Activated CD4-positive, alpha-beta T cell treated with anti-CD3 and anti-CD28 coated beads for 48 hours (primary cell): Measurements from ENCODE around the gene TWF2.

Experiments
- DNase-seq: peaks from one replicate; pipeline ENCODE4 v3.0.0-alpha.2; 2020

The TWF2 gene

DNA sequence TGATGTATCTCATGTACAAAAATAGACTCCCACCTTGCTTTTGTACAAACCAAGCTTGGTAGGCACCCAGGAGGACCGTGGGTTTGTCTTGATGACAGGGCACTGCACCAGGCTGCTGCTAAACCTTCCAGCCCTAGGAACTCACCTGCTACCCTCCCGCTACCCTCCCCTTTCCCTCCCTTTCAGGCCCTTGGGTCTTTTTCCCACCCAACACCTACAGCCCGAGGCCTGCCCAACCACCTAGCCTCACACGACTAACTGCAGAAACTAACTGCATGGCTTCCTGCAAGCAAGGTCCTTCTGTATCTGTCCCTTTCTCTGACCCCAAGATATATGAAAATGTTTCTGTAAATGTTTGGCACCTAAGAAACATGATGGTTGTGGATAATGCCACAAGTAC, 17.7 kb upstream of the TWF2 start:
- no peak for DNase-seq

DNA sequence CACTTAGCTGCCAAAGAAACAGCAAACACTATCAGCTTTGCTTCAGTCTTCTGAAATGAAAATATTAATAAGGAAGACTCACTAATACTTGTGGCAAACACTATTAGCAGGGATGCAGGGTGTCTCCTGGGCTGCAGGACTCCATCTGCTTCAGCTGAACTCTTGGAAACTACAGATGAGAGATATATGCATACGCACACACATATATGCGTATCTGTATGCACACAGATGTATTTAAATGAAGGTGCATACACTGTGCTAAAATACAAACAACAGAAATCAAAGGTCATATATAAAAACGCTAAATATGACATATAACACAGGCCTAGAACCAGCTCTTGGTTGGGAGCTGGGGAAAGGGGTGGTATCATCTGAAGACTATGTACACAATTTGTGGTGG, 17.2 kb upstream of the TWF2 start:
- DNase-seq = no peak

DNA sequence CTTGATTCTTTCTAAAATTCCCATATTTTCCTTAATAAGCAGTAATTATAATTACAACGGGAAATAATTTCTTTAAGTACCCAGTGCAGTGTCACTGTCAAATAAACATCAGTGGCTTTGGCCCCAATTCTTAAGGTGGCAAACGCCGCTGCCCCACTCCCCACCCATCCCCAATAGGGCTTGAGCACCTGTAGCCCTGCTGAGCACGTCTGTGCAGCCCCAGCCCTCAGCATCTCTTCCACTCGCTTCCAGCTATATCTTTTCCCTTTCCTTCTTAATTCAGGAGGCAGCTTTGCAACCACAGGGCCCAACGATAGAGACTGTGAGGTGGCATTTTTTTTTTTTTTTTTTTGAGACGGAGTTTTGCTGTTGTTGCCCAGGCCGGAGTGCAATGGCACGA, 15.7 kb upstream of the TWF2 start:
- no peak for DNase-seq

DNA sequence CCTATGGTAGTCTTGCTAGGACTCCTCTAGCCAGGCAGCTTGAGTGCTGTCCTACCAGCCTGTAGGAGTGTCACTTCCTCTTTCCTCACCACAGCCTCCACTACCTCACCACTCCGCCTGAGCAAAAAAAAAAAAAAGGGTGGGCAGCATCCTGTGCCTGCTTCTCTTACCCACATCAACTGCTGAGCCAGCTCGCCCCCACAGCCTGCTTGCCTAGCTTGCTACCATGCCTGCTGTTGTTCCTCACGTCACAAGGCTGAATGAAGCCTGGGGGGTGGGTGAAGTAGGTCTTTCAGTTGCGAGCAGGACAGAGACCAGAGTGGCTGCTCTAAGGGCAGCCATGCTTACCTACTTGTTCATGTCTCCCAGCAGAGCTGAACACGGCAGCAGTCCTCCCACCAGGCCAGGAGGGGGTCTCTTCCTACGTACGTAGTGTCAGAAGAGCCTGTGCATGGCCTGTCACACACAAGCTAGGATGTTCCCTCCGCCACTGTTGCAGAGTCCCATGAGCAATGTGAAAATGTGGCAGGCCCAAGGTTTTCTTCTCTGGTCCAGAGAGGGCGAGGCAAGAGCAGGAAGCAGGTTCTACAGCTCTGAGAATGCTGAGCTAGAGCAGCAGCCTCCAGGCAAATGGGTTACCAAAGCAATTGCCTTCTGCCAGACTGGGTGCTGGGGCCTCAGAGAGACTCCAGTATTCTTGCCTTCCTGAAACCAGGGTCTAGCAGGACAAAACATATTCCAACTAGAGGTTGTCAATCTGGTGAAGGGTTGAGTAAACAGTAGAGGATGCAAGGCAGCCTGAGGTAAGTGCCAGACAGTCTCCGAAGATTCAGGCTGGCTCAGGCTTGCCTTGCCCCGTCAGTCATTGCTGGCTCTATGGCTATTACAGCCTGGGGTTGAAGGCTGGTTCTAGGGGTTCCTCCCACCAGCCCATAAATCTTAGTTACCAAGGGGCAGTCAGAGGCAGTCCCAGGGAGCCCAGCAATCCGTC, 14.7 kb upstream of the TWF2 start:
- peak; percentile 86 for DNase-seq

- no peak for DNase-seq
These were observed 11.2 kb upstream of the TWF2 start for GRCh38 chr3:52250122-52250521.

DNA sequence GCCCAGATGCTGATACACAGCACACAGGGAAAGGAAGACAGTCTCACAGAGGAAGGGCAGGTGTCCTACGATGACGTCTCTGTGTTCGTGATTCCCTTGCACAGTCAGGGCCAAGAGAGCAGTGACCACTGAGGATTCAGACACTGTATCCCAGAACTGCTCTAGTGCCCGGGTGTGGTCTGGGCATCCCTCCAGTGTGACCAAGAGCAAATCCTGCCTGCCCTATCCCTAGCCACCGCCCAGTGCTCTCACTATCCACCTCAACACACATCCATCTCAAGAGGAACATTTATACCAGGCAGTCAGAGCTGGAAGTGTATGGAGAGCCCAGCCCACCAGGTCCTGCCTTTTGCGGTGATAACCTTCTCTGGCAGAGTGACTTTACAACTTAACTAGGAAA, 10.7 kb upstream of the TWF2 start:
- no peak for DNase-seq

DNA sequence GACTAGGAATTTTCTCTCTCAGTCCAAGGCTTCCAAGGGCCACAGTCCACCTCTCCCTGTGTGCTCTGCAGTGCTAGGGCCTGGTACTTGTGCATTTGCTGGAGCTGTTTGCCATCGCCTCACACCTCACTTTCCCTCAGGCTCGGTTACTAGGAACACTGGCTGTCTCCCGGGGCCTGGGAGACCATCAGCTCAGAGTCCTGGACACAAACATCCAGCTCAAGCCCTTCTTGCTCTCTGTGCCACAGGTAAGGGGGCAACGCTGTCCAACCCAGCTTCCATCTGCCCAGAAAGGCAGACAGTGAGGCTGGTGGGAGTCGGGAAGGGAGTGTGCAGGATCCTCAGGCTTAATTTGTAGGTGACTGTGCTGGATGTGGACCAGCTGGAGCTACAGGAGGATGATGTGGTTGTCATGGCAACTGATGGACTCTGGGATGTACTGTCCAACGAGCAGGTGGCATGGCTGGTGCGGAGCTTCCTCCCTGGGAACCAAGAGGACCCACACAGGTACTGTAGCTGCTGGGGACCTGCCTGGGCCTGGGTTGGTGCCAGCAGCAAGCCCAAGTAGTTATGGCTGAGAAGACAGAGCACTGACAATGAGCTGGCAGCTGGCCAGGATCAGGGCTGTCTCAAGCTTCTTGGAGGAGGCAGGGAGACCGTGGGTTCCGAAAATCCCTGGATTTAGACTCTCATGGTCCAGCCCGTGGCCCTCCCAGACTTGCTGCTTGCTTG, 10.0 kb upstream of the TWF2 start:
- no peak for DNase-seq

GRCh38 chr3:52248165-52248541, 9.2 kb upstream of the TWF2 start:
- no peak for DNase-seq

GRCh38 chr3:52247409-52248164, 8.6 kb upstream of the TWF2 start:
- no peak for DNase-seq

DNA sequence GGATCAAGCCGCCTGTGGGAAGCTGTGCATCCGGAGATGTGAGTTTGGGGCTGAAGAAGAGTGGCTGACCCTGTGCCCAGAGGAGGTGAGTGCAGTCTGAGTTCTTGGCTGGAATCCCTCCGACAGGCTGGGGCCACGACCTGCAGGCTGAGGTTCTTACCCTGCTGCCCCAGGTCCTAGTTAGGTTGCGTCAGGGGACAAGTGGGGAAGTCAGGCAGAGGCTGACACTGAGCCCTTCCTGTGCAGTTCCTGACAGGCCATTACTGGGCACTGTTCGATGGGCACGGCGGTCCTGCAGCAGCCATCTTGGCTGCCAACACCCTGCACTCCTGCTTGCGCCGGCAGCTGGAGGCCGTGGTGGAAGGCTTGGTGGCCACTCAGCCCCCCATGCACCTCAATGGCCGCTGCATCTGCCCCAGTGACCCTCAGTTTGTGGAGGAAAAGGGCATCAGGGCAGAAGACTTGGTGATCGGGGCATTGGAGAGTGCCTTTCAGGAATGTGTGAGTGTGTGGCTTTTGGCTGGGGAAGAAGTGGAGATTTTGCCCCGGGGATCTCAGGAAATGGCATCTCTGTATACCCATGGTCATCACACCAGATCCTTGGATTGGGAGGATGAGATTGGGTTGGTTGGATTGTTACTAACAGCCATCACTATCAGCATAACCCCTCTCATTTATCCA, 7.9 kb upstream of the TWF2 start:
- DNase-seq = no peak

GRCh38 chr3:52246264-52246620, 7.3 kb upstream of the TWF2 start:
- DNase-seq = no peak

GRCh38 chr3:52245322-52246263, 6.6 kb upstream of the TWF2 start, which contains the start of gene PPM1M:
PPM1M (plus strand) TSS chr3:52245759; CDS start chr3:52245825, 66 bp downstream.
- DNase-seq = peak; percentile 58

DNA sequence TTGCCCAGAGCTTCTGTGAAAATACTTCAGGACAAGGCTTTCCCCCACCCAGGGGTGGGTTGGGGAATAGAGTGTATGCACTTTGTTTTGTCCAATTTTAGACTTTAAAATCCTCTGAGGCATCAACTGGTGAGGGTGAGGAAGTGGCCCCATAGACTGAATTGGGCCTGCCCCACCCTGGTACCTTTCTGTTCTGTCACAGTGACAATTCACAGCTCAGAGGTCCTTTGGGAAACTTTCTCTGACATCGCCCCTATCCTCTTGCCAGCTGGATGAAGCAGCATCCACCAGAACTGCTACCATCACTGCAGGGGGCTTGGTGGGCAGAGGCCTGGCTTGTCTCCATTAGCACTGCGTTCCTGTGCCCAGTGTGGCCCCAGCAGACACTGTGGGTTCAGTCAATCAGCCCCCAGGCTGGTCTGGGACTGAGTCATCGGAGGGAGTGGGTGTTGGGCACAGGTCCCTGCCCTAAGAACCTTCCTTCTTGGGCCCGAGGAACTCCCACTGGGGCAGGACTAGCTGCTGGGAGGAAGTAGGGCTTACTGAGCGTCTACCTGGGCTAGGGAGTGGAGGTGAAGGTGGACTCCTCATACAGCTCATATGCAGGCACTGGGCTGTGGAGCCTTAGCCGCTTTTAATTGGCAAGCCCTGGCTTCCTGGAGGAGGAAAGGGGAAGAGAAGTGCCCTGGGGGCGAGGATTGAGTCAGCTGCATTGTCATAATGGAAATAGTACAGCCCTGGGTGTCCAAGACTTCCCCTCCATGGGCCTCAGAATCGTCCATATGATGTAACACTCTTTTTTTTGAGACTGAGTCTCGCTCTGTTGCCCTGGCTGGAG, 5.1 kb upstream of the TWF2 start:
- DNase-seq = peak; percentile 67

DNA sequence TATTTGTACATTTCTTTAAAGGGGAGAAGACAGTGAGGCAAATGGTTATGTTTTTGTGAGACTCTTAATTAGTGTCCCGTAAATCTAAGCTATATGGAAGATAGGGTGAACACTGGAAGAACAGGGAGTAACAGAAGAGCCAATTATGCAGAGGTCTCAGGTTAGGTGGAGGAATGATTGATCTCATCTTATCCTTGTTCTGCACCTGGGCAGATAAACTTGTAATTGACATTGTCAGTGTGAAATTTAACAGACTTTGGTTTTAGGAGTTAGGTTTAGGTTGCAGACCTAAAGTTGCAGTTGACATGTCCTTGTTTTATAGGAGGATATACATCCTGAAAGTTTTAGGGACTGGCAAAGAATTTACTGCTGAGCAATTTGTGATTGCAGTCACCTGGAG, 3.1 kb upstream of the TWF2 start:
- DNase-seq = no peak

DNA sequence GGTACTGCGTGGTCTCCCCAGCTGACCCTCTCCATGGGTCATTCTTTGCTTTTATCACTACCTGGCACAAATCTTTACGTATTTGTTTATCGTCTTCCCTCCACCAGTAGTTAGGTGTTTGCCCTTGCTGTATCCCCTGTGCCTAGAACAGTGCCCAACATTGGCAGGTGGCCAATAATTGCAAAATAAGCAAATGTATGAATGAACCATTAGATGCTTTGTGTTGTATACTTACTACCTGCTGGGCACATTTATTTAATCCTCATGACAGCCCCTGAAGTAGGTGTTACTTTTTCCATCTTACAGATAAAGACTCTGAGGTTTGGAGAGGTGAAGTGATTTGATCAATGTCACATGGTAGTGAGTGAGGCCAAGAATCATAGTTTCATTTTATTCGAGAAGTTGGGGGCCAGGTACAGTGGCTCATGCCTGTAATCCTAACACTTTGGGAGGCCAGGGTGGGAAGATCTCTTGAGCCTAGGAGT, 2.0 kb upstream of the TWF2 start:
- no peak for DNase-seq

DNA sequence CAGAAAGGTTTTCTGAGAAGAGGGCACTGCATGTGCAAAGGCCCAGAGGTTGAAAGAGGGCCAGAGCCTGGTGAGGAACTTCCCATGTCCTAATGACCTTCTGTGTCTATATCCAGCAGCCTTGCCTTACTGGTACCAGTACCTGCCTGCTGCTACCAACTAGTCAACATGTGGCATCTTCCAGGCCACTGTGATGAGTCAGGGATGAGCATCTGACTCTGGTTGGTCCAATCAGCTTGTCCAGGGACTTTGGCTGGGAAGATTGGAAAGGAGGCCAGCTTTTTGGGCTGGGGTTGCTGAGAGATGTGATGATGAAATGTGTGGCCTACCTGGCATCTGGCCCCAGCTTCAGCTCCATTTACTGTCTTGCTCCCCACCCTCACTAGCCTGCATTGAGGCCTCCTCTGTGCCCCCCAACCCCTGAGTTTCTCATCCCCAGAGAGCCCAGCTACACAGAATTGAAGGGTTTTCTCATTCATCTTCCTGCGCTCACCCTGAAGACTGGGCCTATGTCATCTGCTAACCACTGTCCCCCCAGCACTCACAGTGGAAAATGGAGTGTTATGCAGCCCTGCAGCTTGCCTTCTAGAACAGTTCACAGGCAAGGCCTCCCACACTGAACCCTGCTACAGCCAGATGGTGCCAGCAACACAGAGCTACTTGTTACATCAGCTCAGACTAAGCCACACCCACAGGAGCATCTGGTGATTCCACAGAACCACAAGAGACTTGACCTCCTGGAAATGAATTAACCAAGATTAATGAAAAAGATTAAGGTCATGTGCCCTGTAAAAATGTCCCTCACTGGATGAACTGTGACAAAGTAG, 1.3 kb upstream of the TWF2 start:
- DNase-seq = peak; percentile 77

- peak; percentile 50 for DNase-seq
These were observed 681 bp downstream of the TWF2 start for GRCh38 chr3:52238193-52238760.

- DNase-seq = no peak
These were observed 1.2 kb downstream of the TWF2 start for GRCh38 chr3:52237657-52238172.
